Uterus (tissue), 2 donors: Measurements from ENCODE around the gene IFNA10.

Source experiments
- POLR2A ChIP-seq, 2 donors: fragments of 450-650 bp; IDR thresholded peaks; one replicate each; pipeline ENCODE4 v1.6.1; 2016; ENCODE audit warnings: antibody characterized with exemption in 2 of 2, mild to moderate bottlenecking in 1 of 2, moderate library complexity in 1 of 2
- TF ChIP-seq, protein P1 (sequence below), 4 experiments: fragments of 200-600 bp in 2 of 4; fragments of 450-650 bp in 2 of 4; sonication (generic) in 2 of 4; IDR thresholded peaks; one replicate each; pipeline ENCODE4 v1.5.1; 2016 to 2019; ENCODE audit warnings: antibody characterized with exemption in 4 of 4, mild to moderate bottlenecking in 2 of 4, moderate library complexity in 1 of 4

DNA sequence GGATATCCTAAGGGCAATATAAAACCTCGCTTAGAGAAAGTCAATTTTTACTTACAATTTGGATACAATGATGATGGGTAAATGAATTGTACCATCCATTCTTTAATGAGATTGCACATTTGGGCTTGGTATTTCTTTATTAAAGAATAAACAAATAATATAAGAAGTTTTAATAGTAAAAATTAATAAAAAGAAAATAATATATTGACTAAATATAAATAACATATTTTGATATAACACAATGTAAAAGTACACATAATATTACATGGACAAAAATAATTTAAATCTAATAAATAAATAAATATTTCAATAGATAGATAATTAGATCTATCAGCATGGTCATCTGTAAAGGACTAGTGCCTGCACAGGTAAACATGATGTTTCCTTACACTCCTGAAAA is 41.4 kb downstream of the IFNA10 start:
- TF ChIP-seq, protein P1, sequence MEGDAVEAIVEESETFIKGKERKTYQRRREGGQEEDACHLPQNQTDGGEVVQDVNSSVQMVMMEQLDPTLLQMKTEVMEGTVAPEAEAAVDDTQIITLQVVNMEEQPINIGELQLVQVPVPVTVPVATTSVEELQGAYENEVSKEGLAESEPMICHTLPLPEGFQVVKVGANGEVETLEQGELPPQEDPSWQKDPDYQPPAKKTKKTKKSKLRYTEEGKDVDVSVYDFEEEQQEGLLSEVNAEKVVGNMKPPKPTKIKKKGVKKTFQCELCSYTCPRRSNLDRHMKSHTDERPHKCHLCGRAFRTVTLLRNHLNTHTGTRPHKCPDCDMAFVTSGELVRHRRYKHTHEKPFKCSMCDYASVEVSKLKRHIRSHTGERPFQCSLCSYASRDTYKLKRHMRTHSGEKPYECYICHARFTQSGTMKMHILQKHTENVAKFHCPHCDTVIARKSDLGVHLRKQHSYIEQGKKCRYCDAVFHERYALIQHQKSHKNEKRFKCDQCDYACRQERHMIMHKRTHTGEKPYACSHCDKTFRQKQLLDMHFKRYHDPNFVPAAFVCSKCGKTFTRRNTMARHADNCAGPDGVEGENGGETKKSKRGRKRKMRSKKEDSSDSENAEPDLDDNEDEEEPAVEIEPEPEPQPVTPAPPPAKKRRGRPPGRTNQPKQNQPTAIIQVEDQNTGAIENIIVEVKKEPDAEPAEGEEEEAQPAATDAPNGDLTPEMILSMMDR (IDR thresholded peaks at IDR 0.05), result no peak
- TF ChIP-seq POLR2A (IDR thresholded peaks at IDR 0.05), result no peak
